CD4-positive, CD25-positive, alpha-beta regulatory T cell (primary cell): ENCODE results near the gene P2RY11. TPM values are rescaled to one million over a fixed set of nuclear protein-coding genes. Genes with fewer than 3 reads are reported as not detected.
A peak's percentile ranks its signal among the peaks of the same experiment; 100 is the strongest.

Experiments
- ATAC-seq, 2 donors: fragments of 150-1000 bp; cut with Tn5 transposase; one replicate each; pipeline ENCODE4 v1.10.0; 2021; ENCODE audit warnings: low read depth in 2 of 2, moderate number of reproducible peaks in 2 of 2, moderate library complexity in 1 of 2
- DNase-seq, 3 donors: peaks; one replicate each; pipeline versions ENCODE4 v3.0.0 to v3.0.0-alpha.2; 2012 to 2022; ENCODE audit warnings: mixed read lengths in 1 of 3
- H3K27ac ChIP-seq: one replicate; pipeline ENCODE4 v1.7.0; 2013; ENCODE audit warnings: mild to moderate bottlenecking, low read length; ENCODE audit not compliant: insufficient read depth, poor library complexity, severe bottlenecking
- H3K27me3 ChIP-seq: one replicate; pipeline ENCODE4 v1.7.0; 2013; ENCODE audit warnings: low read length; ENCODE audit not compliant: control insufficient read depth, insufficient read depth
- H3K36me3 ChIP-seq: one replicate; pipeline ENCODE4 v1.7.0; 2013; ENCODE audit warnings: mild to moderate bottlenecking, low read length, moderate library complexity; ENCODE audit not compliant: control insufficient read depth, insufficient read depth
- H3K4me1 ChIP-seq: 2 replicates; pipeline ENCODE4 v1.7.0; 2013; ENCODE audit warnings: mild to moderate bottlenecking, low read length; ENCODE audit not compliant: insufficient read depth, control insufficient read depth, poor library complexity, severe bottlenecking
- H3K4me3 ChIP-seq: one replicate; pipeline ENCODE4 v1.7.0; 2013; ENCODE audit warnings: low read depth, mild to moderate bottlenecking, low read length, moderate library complexity
- H3K9me3 ChIP-seq, 2 experiments: 1 replicate in 1 of 2; 2 replicates in 1 of 2; pipeline ENCODE4 v1.7.0; 2013; ENCODE audit warnings: low read length in 2 of 2, mild to moderate bottlenecking in 1 of 2, moderate library complexity in 1 of 2; ENCODE audit not compliant: control insufficient read depth in 2 of 2
- H3K27ac Mint-ChIP-seq, 3 donors: one replicate each; pipeline ENCODE4 v1.8.0; 2020 to 2022; ENCODE audit warnings: mild to moderate bottlenecking in 3 of 3, mixed read lengths in 3 of 3, moderate library complexity in 2 of 3
- H3K27me3 Mint-ChIP-seq: one replicate; pipeline ENCODE4 v1.8.0; 2022; ENCODE audit warnings: mild to moderate bottlenecking, mixed read lengths
- H3K36me3 Mint-ChIP-seq: one replicate; pipeline ENCODE4 v1.8.0; 2020; ENCODE audit warnings: mixed read lengths
- H3K4me1 Mint-ChIP-seq, 4 donors: one replicate each; pipeline ENCODE4 v1.8.0; 2020 to 2022; ENCODE audit warnings: mixed read lengths in 4 of 4, mild to moderate bottlenecking in 1 of 4
- H3K4me3 Mint-ChIP-seq, 4 donors: one replicate each; pipeline ENCODE4 v1.8.0; 2020 to 2022; ENCODE audit warnings: mild to moderate bottlenecking in 4 of 4, mixed read lengths in 4 of 4, moderate library complexity in 3 of 4
- H3K9me3 Mint-ChIP-seq, 7 donors: one replicate each; pipeline ENCODE4 v1.8.0; 2020 to 2022; ENCODE audit warnings: mixed read lengths in 7 of 7, mild to moderate bottlenecking in 3 of 7, moderate library complexity in 2 of 7
- polyA plus RNA-seq, 4 donors: library from polyadenylated mRNA; unstranded; fragments of 300-500 nt; fragmentation: Illumina TruSeq; gene quantifications; one replicate each; pipeline ENCODE4 v1.2.3, GENCODE V29; 2021
- total RNA-seq: library from RNA; stranded (reverse); gene quantifications from one replicate; pipeline ENCODE4 v1.2.3, GENCODE V29; 2022

Gene P2RY11
- total and polyA plus RNA-seq, 5 donors from 2014 or later: 0.64 to 23.0 (median 2.0) TPM

GRCh38 chr19:10163536-10163935 is 52.0 kb downstream of the P2RY11 start:
- no peaks in the 10 kb centered on the region for H3K9me3 ChIP-seq
- no peaks in the 10 kb centered on the region for H3K27me3 Mint-ChIP-seq
- peaks cover 5% of the 10 kb centered on the region for H3K4me1 ChIP-seq
- peaks cover 40% of the 10 kb centered on the region for H3K36me3 Mint-ChIP-seq
- H3K36me3 ChIP-seq: peaks cover 77% of the 10 kb centered on the region
- no peak overlapping the region for H3K4me3 ChIP-seq
- H3K4me3 Mint-ChIP-seq: peak overlapping the region in 1 of 4 donors; percentile 51
- H3K27ac ChIP-seq: no peak overlapping the region
- peaks cover 0 to 5% (median 5%) of the 10 kb centered on the region in 4 donors for H3K4me1 Mint-ChIP-seq
- ATAC-seq: no peak
- peak overlapping the region in 1 of 3 donors; percentile 75 for H3K27ac Mint-ChIP-seq
- H3K27me3 ChIP-seq: no peaks in the 10 kb centered on the region
- H3K9me3 Mint-ChIP-seq: no peaks in the 10 kb centered on the region
- no peak for DNase-seq

Other genes starting within 250 kb of the P2RY11 start
- gene OLFM2, start 175.2 kb upstream of the P2RY11 start, total RNA-seq: 7.7 TPM
- gene OLFM2, start 175.2 kb upstream of the P2RY11 start, polyA plus RNA-seq: 10 to 100 TPM; 14.2 to 22.4 (median 14.6) TPM
- 2.1 TPM for gene COL5A3, start 101.2 kb upstream of the P2RY11 start, total RNA-seq
- gene COL5A3, start 101.2 kb upstream of the P2RY11 start, polyA plus RNA-seq: under 1 TPM in 1 of 4 donors, not detected in 3; 0.35 TPM
- not detected for gene RDH8, start 98.2 kb upstream of the P2RY11 start, total RNA-seq
- not detected for gene RDH8, start 98.2 kb upstream of the P2RY11 start, polyA plus RNA-seq
- 93.2 TPM for gene SHFL, start 25.4 kb upstream of the P2RY11 start, total RNA-seq
- gene SHFL, start 25.4 kb upstream of the P2RY11 start, polyA plus RNA-seq: 10 to 100 TPM; 28.0 to 29.4 (median 28.6) TPM
- 0.30 TPM for gene ANGPTL6, start 9.0 kb upstream of the P2RY11 start, total RNA-seq
- under 1 TPM; 0.18 to 0.53 (median 0.22) TPM for gene ANGPTL6, start 9.0 kb upstream of the P2RY11 start, polyA plus RNA-seq
- 62.2 TPM for gene PPAN, start 5.3 kb upstream of the P2RY11 start, total RNA-seq
- gene PPAN, start 5.3 kb upstream of the P2RY11 start, polyA plus RNA-seq: 10 to 100 TPM; 14.1 to 29.2 (median 21.7) TPM
- gene EIF3G, start 8.2 kb downstream of the P2RY11 start, total RNA-seq: 328 TPM
- gene EIF3G, start 8.2 kb downstream of the P2RY11 start, polyA plus RNA-seq: 100 to 1,000 TPM; 243 to 257 (median 253) TPM
- gene DNMT1, start 83.3 kb downstream of the P2RY11 start, total RNA-seq: 259 TPM
- 100 to 1,000 TPM in 1 of 4 donors, 10 to 100 TPM in 3; 78.8 to 103 (median 97.6) TPM for gene DNMT1, start 83.3 kb downstream of the P2RY11 start, polyA plus RNA-seq
- 20.9 TPM for gene S1PR2, start 119.6 kb downstream of the P2RY11 start, total RNA-seq
- 1 to 10 TPM; 2.9 to 3.8 (median 3.2) TPM for gene S1PR2, start 119.6 kb downstream of the P2RY11 start, polyA plus RNA-seq
- 37.0 TPM for gene MRPL4, start 140.5 kb downstream of the P2RY11 start, total RNA-seq
- gene MRPL4, start 140.5 kb downstream of the P2RY11 start, polyA plus RNA-seq: 10 to 100 TPM; 24.9 to 36.6 (median 32.4) TPM
- gene ICAM1, start 159.4 kb downstream of the P2RY11 start, total RNA-seq: 13.7 TPM
- gene ICAM1, start 159.4 kb downstream of the P2RY11 start, polyA plus RNA-seq: 1 to 10 TPM; 4.8 to 8.2 (median 6.9) TPM
- 0.67 TPM for gene ICAM4, start 175.3 kb downstream of the P2RY11 start, total RNA-seq
- gene ICAM4, start 175.3 kb downstream of the P2RY11 start, polyA plus RNA-seq: under 1 TPM; 0.20 to 0.67 (median 0.41) TPM
- gene ICAM5, start 178.3 kb downstream of the P2RY11 start, total RNA-seq: 0.20 TPM
- gene ICAM5, start 178.3 kb downstream of the P2RY11 start, polyA plus RNA-seq: not detected
- 2.8 TPM for gene ZGLP1, start 198.1 kb downstream of the P2RY11 start, total RNA-seq
- under 1 TPM in 1 of 4 donors, not detected in 3; 0.32 TPM for gene ZGLP1, start 198.1 kb downstream of the P2RY11 start, polyA plus RNA-seq
- gene FDX2, start 204.3 kb downstream of the P2RY11 start, total RNA-seq: 3.5 TPM
- gene FDX2, start 204.3 kb downstream of the P2RY11 start, polyA plus RNA-seq: 10 to 100 TPM; 13.1 to 16.5 (median 13.5) TPM
- 39.0 TPM for gene RAVER1, start 221.8 kb downstream of the P2RY11 start, total RNA-seq
- 10 to 100 TPM; 10.6 to 13.6 (median 10.7) TPM for gene RAVER1, start 221.8 kb downstream of the P2RY11 start, polyA plus RNA-seq
- gene ICAM3, start 227.9 kb downstream of the P2RY11 start, total RNA-seq: 218 TPM
- gene ICAM3, start 227.9 kb downstream of the P2RY11 start, polyA plus RNA-seq: 100 to 1,000 TPM; 239 to 288 (median 270) TPM